Measurements from ENCODE around the gene ETFBKMT.
"Not testable (repeated sequence)": the region's sequence is repeated elsewhere in the genome, so short reads cannot be mapped to it uniquely, and the experiment has no call there.

ETFBKMT gene

DNA sequence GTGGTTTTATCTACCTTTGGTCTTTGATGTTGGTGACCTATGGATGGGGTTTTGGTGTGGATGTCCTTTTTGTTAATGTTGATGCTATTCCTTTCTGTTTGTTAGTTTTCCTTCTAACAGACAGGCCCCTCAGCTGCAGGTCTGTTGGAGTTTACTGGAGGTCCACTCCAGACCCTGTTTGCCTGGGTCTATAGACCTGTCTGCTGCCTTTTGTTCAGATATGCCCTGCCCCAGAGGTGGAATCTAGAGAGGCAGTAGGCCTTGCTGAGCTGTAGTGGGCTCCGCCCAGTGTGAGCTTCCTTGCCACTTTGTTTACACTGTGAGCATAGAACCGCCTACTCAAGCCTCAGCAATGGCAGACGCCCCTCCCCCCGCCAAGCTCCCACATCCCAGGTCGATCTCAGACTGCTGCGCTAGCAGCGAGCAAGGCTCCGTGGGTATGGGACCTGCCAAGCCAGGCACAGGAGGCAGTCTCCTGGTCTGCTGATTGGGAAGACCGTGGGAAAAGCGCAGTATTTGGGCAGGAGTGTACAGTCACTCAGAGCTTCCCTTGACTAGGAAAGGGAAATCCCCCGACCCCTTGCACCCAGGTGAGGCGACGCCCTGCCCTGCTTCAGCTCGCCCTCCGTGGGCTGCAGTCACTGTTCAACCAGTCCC is 59.2 kb downstream of the ETFBKMT start:
- not testable (repeated sequence) for DNase-seq (ENCODE audit: low read depth, low spot score)

DNA sequence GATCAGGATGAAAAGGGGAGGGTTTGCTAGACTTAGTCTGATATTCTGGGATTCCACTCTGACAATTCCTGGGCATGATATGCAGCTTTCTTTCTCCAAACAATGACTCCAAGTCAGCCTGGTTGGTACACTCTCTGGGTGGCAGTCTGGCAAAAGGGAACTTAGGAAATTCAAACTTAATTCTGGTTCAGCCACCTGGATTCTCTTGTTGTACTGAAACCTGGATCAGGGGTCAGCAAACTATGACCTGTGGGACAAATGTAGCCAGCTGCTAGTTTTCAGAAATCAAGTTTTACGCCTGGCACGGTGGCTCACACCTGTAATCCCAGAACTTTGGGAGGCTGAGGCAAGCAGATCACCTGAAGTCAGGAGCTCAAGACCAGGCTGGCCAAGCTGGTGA is 63.1 kb downstream of the ETFBKMT start:
- DNase-seq (ENCODE audit: low read depth, low spot score), result no peak

Measured in smooth muscle cell of the brain vasculature (primary cell).